Heart left ventricle (tissue), 16 donors: ENCODE measurements around the gene PLPPR5. TPM values are rescaled to one million over a fixed set of nuclear protein-coding genes. Genes with fewer than 3 reads are reported as not detected.
"Not testable (repeated sequence)": the region's sequence is repeated elsewhere in the genome, so short reads cannot be mapped to it uniquely, and the experiment has no call there.

ENCODE experiments used
- ATAC-seq, 4 donors: fragments of 200-7000 bp; cut with Tn5 transposase; one replicate each; pipeline ENCODE4 v1.9.1; 2020 to 2022; ENCODE audit warnings: moderate library complexity in 4 of 4, mild to moderate bottlenecking in 3 of 4, moderate number of reproducible peaks in 1 of 4
- DNase-seq, 5 donors: peaks; one replicate each; pipeline ENCODE4 v3.0.0-alpha.2; 2020
- H3K27ac ChIP-seq, 12 donors: fragments of 200-600 bp; sonication (generic) in 4 of 12; one replicate each; pipeline versions ENCODE4 v1.5.0 to v1.8.0; 2016 to 2022; ENCODE audit warnings: mild to moderate bottlenecking in 2 of 12
- H3K27me3 ChIP-seq, 9 donors: fragments of 200-600 bp; sonication (generic) in 2 of 9; one replicate each; pipeline versions ENCODE4 v1.5.1 to v1.8.0; 2016 to 2022; ENCODE audit warnings: mild to moderate bottlenecking in 3 of 9
- H3K36me3 ChIP-seq, 9 donors: fragments of 200-600 bp; sonication (generic) in 2 of 9; one replicate each; pipeline versions ENCODE4 v1.5.0 to v1.8.0; 2018 to 2022; ENCODE audit warnings: mild to moderate bottlenecking in 2 of 9
- H3K4me1 ChIP-seq, 12 donors: fragments of 200-600 bp; sonication (generic) in 4 of 12; one replicate each; pipeline versions ENCODE4 v1.5.0 to v1.8.0; 2016 to 2022; ENCODE audit warnings: mild to moderate bottlenecking in 3 of 12
- H3K4me3 ChIP-seq, 12 donors: fragments of 200-600 bp; sonication (generic) in 4 of 12; one replicate each; pipeline versions ENCODE4 v1.5.0 to v1.8.0; 2017 to 2022; ENCODE audit warnings: mild to moderate bottlenecking in 9 of 12, moderate library complexity in 4 of 12
- H3K9me3 ChIP-seq, 12 donors: fragments of 200-600 bp; sonication (generic) in 4 of 12; one replicate each; pipeline versions ENCODE4 v1.5.0 to v1.8.0; 2016 to 2022; ENCODE audit warnings: mild to moderate bottlenecking in 1 of 12
- POLR2A ChIP-seq, 2 donors: fragments of 450-650 bp; IDR thresholded peaks; one replicate each; pipeline ENCODE4 v1.6.1; 2017; ENCODE audit warnings: antibody characterized with exemption in 2 of 2, mild to moderate bottlenecking in 2 of 2, moderate library complexity in 2 of 2
- WGBS, 4 donors: extraction: QIAGEN DNeasy Blood & Tissue Kit in 2 of 4; methylation state at CpG; one replicate each; pipeline versions ENCODE4 v1.1.5 to v1.1.7; 2013 to 2018; 5-methylcytosine and 5-hydroxymethylcytosine counted together
- intact Hi-C, 10 donors: fragments of 100-400 bp; cut with DNase I; formaldehyde crosslinking; loops; one replicate each; pipeline versions ENCODE4 v1.11.1 to v1.14.2; 2022
- long read RNA-seq, 3 donors: library from polyadenylated mRNA; unstranded; transcript quantifications; one replicate each; pipeline ENCODE4 v2.0.0, GENCODE V29; 2020 to 2021
- polyA plus RNA-seq, 2 donors: library from polyadenylated mRNA; stranded (reverse); fragments of 200-250 nt; gene quantifications; one replicate each; pipeline ENCODE4 v1.2.3, GENCODE V29; 2013
- total RNA-seq, 9 donors: library from RNA; depleted of rRNA in 2 of 9; stranded (reverse); fragments of >200 nt in 2 of 9; fragmentation: NEBNext Ultra II Directional in 3 of 9; extraction: Animal tissue kit (Norgen Biotek cat#: 25700) in 3 of 9; gene quantifications; one replicate each; pipeline versions ENCODE4 v1.1.0 to v1.2.4, GENCODE V29; 2016 to 2023
- TF ChIP-seq, protein P1 (sequence below), 12 donors: fragments of 200-600 bp; sonication (generic) in 4 of 12; IDR thresholded peaks; one replicate each; pipeline versions ENCODE4 v1.5.0 to v1.8.0; 2018 to 2022; ENCODE audit warnings: antibody characterized with exemption in 12 of 12, mild to moderate bottlenecking in 5 of 12
- donor health status: ischemic (EF 13 %, LVEDD 7.1; RV severe dilation, severe dysfunction).
- donor health status: healthy with polysubstance abuse.
- donor health status: DM: no; HTN: yes; CAD: no.
- donor health status: DM: no; HTN: no; CAD: no.
- donor health status: ischemic (EF 25% LVEDD 6.9; RV normal size, moderate dysfunction).
- donor health status: ischemic (EF 25% LVEDD 5.7; RV mildly dilated, moderate dysfunction).
- donor health status: healthy.
- donor health status: DM: yes; HTN: yes; CAD: no.
- donor health status: ischemic (EF 35%, LVEDD 5.7; RV mildly dilated, moderate dysfunction).
- donor health status: nonischemic (EF 11% LVEDD 7.7; RV severe dilation, severe dysfunction).
- donor health status: DM: yes; HTN: yes; CAD: no.
- donor health status: PGD.
- donor health status: ischemic (EF 29% LVEDD 5.4; RV normal size, mild dysfunction).
- donor health status: nonischemic (EF 23%, LVEDD 6.1; RV moderate dilation, normal function).

The PLPPR5 gene, protein sequence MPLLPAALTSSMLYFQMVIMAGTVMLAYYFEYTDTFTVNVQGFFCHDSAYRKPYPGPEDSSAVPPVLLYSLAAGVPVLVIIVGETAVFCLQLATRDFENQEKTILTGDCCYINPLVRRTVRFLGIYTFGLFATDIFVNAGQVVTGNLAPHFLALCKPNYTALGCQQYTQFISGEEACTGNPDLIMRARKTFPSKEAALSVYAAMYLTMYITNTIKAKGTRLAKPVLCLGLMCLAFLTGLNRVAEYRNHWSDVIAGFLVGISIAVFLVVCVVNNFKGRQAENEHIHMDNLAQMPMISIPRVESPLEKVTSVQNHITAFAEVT
- not detected for total RNA-seq
- not detected for polyA plus RNA-seq
- long read RNA-seq, donor 1: 0 reads
- long read RNA-seq, donor 2: 0 reads
- long read RNA-seq, donor 3: 0 reads

DNA sequence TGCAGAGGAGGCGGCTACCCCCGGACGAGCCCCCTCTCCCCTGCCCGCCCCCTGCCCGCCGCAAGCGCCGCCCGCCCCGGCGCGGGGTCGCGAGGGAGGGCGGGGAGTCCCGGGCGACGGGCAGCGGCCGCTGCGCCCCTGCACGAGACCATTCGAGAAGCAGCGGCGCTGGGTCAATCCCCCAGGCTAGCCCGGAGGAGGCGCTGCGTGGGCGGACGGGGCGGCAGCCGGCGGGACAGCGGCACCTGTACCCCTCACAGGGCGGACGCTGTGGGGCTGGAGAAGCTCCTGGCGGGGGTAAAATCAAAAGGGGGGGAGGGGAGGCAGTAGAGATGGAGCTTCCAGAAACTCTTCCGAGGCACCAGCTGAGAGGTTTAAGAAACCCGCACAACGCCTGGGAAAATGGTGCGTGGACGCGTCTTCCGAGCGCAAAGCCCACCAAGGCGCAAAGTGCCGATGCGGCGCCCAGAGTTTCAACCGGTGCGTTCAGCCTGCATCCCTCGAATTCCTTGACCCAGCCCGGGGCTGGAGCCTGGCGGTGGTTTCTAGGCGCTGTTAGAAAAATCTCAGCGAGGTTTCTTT, at the start of gene PLPPR5:
Gene PLPPR5, minus strand, starts transcription at position 1 of the 582 bp plus-strand sequence. CDS start 190 bp downstream, outside the sequence.
- Histone ChIP-seq H3K27ac (no peak within 1 kb of the TSS), H3K36me3 (no peaks in the 10 kb centered on the region), H3K9me3 (no peaks in the 10 kb centered on the region), H3K4me1 (peaks cover 0 to 20% (median 5%) of the 10 kb centered on the region in 12 donors), H3K4me3 (peak within 1 kb of the TSS; percentile 6 to 49 (median 32)), H3K27me3 (peaks cover 15 to 75% (median 47%) of the 10 kb centered on the region in 9 donors)
- peak in 1 of 4 donors; percentile 12 for ATAC-seq
- TF ChIP-seq POLR2A (IDR thresholded peaks at IDR 0.05): no peak
- TF ChIP-seq, protein P1, sequence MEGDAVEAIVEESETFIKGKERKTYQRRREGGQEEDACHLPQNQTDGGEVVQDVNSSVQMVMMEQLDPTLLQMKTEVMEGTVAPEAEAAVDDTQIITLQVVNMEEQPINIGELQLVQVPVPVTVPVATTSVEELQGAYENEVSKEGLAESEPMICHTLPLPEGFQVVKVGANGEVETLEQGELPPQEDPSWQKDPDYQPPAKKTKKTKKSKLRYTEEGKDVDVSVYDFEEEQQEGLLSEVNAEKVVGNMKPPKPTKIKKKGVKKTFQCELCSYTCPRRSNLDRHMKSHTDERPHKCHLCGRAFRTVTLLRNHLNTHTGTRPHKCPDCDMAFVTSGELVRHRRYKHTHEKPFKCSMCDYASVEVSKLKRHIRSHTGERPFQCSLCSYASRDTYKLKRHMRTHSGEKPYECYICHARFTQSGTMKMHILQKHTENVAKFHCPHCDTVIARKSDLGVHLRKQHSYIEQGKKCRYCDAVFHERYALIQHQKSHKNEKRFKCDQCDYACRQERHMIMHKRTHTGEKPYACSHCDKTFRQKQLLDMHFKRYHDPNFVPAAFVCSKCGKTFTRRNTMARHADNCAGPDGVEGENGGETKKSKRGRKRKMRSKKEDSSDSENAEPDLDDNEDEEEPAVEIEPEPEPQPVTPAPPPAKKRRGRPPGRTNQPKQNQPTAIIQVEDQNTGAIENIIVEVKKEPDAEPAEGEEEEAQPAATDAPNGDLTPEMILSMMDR (IDR thresholded peaks at IDR 0.05): no peak
- intact Hi-C loops: no loop called here
- 1 to 4% (median 2%) methylated on average over 19 to 56 of the region's 56 CpGs for WGBS, 4 donors
- DNase-seq: peak in 1 of 5 donors; percentile 48

DNA sequence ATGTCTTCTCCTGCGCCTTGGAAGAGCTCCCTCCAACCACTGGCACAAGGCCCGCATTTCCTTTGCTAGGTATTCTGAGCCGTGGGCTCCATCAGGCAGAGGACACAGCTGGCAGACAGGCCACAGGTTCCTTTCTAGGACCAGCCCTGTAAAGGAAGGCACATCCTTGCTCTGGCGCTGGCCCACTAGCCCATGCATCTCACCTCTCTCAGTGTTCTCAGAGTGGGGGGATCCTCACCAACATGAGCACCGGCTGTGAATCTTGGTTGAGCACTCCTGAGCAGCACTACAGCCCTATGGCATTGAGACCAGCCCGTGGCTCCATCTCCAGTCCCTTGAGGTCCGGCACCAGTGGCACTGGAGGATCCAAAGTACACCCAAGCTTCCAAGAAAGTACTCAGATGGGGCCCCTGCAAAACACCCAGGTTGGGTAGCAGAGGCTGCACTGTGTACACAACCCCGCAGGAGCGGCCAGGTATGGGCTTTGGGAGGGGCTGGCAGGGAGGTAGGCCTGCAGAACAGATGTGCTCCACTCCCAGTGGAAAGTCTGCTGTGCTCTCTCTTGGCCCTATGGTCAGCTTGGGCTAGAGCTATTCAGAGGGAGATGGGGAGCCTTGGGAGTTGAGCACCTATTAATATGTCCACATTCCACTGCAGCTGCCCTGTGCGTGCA, 47.1 kb upstream of the PLPPR5 start:
- no peak for DNase-seq
- WGBS, 4 donors: 86 to 93% (median 91%) methylated on average over 8 to 10 of the region's 10 CpGs

DNA sequence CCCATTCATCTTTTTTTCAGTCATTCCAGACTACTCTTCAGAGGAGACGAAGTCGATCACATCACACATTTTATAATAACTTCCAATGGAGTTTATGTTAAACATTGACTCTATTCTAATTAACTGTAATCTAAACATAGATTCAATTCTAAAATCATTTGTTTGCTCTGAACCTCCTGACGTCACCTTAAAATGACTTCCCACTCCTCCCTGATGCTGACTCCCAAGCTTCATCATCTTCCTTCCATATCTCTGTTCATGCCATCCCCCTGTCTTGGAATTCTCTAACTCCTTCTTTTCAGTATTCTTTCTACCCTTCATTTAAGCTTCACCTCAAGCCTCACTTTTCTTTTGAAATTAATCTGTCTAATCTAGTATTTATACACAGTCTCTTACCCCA, 45.1 kb upstream of the PLPPR5 start:
- Histone ChIP-seq H3K27ac (no peak overlapping the region), H3K9me3 (peaks cover 0 to 13% (median 0%) of the 10 kb centered on the region in 12 donors), H3K4me1 (no peaks in the 10 kb centered on the region), H3K36me3 (no peaks in the 10 kb centered on the region), H3K4me3 (no peak overlapping the region), H3K27me3 (no peaks in the 10 kb centered on the region)
- WGBS, 4 donors: 69 to 78% (median 71%) methylated on average over 3 of the region's 3 CpGs
- intact Hi-C loops: no loop called here
- no peak for TF ChIP-seq POLR2A (IDR thresholded peaks at IDR 0.05)
- DNase-seq (no peak), ATAC-seq (no peak)

More for the DNA sequence above, 47.1 kb upstream of the PLPPR5 start:
- Histone ChIP-seq H3K36me3 (no peaks in the 10 kb centered on the region), H3K27me3 (peaks cover 0 to 1% (median 0%) of the 10 kb centered on the region in 9 donors), H3K27ac (no peak overlapping the region), H3K9me3 (peaks cover 0 to 5% (median 0%) of the 10 kb centered on the region in 12 donors), H3K4me3 (no peak overlapping the region), H3K4me1 (no peaks in the 10 kb centered on the region)
- intact Hi-C loops: no loop called here
- peak in 1 of 4 donors; percentile 15 for ATAC-seq
- TF ChIP-seq POLR2A (IDR thresholded peaks at IDR 0.05): no peak
- TF ChIP-seq, protein P1 (IDR thresholded peaks at IDR 0.05): no peak

DNA sequence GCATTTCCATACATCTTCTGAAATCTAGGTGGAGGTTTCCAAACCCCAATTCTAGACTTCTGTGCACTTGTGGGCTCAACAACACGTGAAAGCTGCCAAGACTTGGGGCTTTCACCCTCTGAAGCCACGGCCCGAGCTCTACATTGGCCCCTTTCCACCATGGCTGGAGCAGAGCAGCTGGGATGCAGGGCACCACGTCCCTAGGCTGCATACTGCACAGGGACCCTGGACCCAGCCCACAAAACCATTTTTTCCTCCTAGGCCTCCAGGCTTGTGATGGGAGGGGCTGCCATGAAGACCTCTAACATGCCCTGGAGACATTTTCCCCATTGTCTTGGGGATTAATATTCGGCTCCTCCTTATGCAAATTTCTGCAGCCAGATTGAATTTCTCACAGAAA, 32.1 kb upstream of the PLPPR5 start:
- DNase-seq, H3K4me1 ChIP-seq, H3K27me3 ChIP-seq, H3K4me3 ChIP-seq, intact Hi-C loops, H3K27ac ChIP-seq, H3K36me3 ChIP-seq, ATAC-seq: not testable (repeated sequence)
- peaks cover 0 to 64% (median 7%) of the 10 kb centered on the region in 12 donors for H3K9me3 ChIP-seq
- whole genome bisulfite sequencing, 4 donors: 55 to 65% (median 60%) methylated on average over 5 of the region's 5 CpGs

DNA sequence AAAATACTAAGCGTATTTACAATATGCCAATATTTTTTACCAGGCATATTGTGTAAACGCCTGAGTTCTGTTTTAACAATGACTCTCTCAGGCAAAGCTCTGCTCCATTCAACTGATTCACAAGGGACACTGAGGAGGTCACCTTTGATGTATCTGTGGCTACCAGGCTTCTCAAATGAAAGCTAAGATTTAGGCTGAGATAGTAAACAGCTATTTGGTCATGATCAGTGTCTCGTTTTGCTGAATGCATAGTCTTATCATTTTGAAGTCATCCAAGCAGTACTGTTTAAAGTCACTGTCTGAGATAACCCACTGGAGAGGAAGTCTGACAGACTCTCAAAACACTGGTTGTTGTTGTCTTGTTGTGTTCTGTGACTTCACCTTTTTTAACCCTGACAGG, 13.7 kb upstream of the PLPPR5 start:
- Histone ChIP-seq H3K36me3 (no peaks in the 10 kb centered on the region), H3K4me1 (no peaks in the 10 kb centered on the region), H3K27ac (no peak overlapping the region), H3K27me3 (peaks cover 0 to 5% (median 0%) of the 10 kb centered on the region in 9 donors), H3K9me3 (no peaks in the 10 kb centered on the region), H3K4me3 (no peak overlapping the region)
- TF ChIP-seq, protein P1 (IDR thresholded peaks at IDR 0.05): no peak
- no peak for TF ChIP-seq POLR2A (IDR thresholded peaks at IDR 0.05)
- 28 to 51% (median 47%) methylated on average over 3 of the region's 3 CpGs for WGBS, 4 donors
- intact Hi-C loops: no loop called here
- DNase-seq (no peak), ATAC-seq (no peak)
